Measurements from ENCODE around the gene NR0B2. TPM values are rescaled to one million over a fixed set of nuclear protein-coding genes. Genes with fewer than 3 reads are reported as not detected.
"Not testable (repeated sequence)": the region's sequence is repeated elsewhere in the genome, so short reads cannot be mapped to it uniquely, and the experiment has no call there.

NR0B2 gene, protein sequence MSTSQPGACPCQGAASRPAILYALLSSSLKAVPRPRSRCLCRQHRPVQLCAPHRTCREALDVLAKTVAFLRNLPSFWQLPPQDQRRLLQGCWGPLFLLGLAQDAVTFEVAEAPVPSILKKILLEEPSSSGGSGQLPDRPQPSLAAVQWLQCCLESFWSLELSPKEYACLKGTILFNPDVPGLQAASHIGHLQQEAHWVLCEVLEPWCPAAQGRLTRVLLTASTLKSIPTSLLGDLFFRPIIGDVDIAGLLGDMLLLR
- not detected for polyA plus RNA-seq

DNA sequence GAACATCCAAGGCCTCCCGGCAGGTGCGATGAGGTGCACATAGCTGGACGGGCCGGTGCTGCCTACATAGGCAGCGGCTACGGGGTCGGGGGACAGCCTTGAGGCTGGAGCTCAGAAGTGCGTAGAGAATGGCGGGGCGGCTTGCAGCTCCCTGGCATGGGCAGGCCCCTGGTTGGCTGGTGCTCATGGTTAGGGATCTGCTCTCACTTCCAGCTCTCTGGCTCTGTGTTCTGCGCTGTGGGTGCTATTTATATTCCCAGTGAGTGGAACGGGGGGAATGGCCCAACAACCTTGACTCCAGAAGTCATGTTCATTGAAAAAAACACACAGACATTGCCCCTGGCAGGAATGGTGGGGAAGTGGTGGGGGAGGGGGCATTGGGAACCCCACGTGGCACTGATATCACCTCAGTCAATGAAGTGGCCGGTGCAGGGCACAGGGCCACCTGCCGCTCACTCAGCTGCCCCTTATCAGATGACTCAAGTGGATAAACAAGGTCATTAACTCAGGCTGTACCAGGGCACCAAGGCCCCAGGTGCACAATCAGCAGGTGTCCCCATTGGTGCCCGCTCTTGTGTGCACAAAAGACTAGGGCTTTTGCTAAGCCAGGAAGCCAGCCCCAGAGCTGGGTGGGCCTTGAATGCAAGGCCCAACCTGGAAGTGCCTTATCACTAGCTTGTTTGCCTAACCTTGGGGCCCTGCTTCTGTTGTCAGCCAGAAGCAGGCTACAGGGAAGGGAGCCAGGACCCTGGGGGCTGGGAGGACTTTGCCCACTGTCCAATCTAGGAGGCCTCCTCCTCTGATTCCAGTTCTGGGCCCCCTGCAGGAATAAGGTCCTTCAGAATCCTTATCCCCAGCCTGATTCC is at the start of gene NR0B2:
Gene NR0B2, minus strand, starts transcription at position 222 of the 866 bp plus-strand sequence. Its CDS starts 35 bp downstream, at position 187.
- Mint-ChIP-seq H3K27me3 (no peaks in the 10 kb centered on the region), H3K4me1 (no peaks in the 10 kb centered on the region), H3K36me3 (no peaks in the 10 kb centered on the region), H3K4me3 (no peak within 1 kb of the TSS), H3K27ac (no peak within 1 kb of the TSS), H3K9me3 (no peaks in the 10 kb centered on the region)

DNA sequence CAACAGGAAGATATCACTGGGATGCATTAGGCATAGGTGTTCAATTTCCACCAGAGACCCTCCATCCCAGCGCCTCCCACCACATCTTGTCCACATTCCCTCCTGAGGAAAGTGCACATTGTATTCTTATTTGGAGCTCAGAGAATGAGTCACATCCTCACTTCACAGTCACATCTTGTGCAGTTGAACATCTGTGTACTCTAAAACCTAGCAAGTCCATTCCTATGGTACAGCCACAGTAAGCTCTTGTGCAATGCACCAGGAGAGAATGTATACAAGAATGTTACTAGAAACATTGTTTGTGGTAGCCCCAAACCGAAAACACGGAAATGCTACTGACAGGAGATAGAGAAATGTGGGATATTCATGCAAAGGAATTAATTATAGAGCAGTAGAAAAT is 48.1 kb upstream of the NR0B2 start:
- H3K36me3 Mint-ChIP-seq = peaks cover 3% of the 10 kb centered on the region
- peak overlapping the region in 1 of 4 donors; percentile 94 for H3K4me3 Mint-ChIP-seq
- peak overlapping the region in 1 of 3 donors; percentile 21 for H3K27ac Mint-ChIP-seq

DNA sequence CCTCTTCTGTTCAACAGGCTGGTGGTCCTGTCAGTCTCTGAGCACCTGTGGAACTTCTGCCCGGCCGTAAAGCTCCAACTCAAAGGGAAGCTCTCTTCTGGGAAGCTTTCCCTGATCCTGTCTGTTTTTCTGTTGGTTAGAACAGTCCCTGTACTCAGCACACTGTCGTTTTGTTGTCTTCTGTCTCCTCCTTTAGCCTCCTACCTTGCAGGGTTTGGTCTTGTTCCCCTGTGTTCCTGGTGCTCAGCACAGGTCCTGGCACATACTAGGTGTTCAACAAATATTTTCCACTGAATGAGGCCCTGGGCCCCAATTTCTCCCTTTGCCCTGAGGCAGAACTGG is 46.8 kb upstream of the NR0B2 start:
- peak overlapping the region; percentile 78 to 94 (median 90) for H3K4me3 Mint-ChIP-seq
- H3K4me1 Mint-ChIP-seq = peaks cover 2 to 15% (median 4%) of the 10 kb centered on the region in 3 donors
- H3K27ac Mint-ChIP-seq = peak overlapping the region; percentile 21 to 91 (median 76)
- H3K9me3 Mint-ChIP-seq = peaks cover 0 to 6% (median 2%) of the 10 kb centered on the region in 3 donors
- peaks cover 12% of the 10 kb centered on the region for H3K27me3 Mint-ChIP-seq
- H3K36me3 Mint-ChIP-seq = peaks cover 8% of the 10 kb centered on the region

More for the DNA sequence above, 48.1 kb upstream of the NR0B2 start:
- Mint-ChIP-seq H3K27me3 (peaks cover 13% of the 10 kb centered on the region), H3K4me1 (peaks cover 2 to 15% (median 4%) of the 10 kb centered on the region in 3 donors), H3K9me3 (no peaks in the 10 kb centered on the region)

DNA sequence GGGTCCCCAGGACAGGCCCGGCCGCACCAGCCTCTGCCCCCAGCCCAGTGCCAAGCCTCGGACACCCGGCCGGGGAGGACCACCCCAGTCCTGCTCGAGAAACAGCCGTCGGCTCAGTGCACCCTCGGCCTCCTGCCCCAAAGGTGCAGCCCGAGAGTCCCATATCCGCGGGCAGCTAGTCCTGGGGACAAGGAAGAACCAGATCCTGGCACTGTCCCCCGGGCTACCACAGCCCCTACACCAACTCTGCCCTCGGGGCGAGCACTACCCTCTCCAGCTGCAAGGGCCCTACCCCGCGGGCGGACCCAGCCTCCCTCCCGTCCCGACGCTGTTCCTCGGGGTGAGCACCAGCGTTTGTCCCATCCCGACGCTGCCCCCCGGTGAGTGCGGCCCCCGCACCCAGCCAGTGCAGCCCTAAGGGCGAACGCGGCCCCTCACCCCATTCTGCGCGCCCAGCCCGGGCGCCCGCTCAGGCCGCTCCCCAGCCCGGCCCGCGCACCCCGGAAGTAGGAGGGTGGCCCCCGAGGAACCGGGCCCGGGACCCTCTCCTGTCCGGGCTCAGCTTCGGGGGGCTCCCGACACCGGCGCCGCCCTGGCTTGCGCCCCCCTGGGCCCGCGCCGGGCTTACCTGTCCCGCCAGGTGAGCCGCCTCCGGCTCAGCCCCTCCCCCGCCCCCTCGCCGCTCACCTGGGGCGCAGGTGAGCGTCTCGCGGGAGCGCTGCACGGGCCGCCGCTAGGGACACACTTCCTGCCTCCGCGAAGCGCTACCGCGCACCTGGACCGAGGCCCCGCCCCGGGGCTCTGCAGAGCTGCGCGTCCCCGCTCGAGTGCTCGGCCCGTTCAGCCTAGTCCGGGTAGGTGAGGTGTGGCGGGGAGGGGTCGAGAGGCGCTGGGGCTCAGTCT is 46.2 kb upstream of the NR0B2 start, which contains the start of gene KDF1:
Gene KDF1, minus strand, starts transcription at position 747 of the 903 bp plus-strand sequence. CDS start 8,088 bp downstream, outside the sequence.
- peaks cover 11% of the 10 kb centered on the region for H3K27me3 Mint-ChIP-seq
- peaks cover 7% of the 10 kb centered on the region for H3K36me3 Mint-ChIP-seq
- peaks cover 2 to 15% (median 4%) of the 10 kb centered on the region in 3 donors for H3K4me1 Mint-ChIP-seq
- peaks cover 0 to 6% (median 2%) of the 10 kb centered on the region in 3 donors for H3K9me3 Mint-ChIP-seq
- H3K4me3 Mint-ChIP-seq = peak within 1 kb of the TSS; percentile 78 to 94 (median 90)
- H3K27ac Mint-ChIP-seq = peak within 1 kb of the TSS; percentile 21 to 91 (median 76)

DNA sequence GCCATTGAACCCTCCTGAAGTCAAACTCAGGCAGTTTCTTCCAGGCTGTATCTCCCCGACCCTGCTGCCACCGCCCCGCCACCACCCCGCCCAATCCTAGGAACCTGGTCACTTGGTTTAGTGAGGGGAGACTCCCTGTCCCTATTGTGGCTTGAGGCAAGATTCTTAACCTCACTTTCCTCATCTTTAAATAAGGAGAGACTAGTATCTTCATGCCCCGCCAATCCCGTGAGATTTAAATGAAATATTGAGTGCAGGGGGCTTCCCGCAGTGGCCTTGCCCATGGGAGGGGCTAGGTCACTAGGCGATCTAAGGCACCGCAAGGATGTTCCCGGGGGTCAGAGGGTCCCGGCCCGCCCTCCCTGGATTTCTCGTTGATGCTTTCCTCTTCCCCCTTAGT is 45.5 kb upstream of the NR0B2 start:
- Mint-ChIP-seq H3K27ac (no peak overlapping the region), H3K27me3 (peaks cover 10% of the 10 kb centered on the region), H3K4me1 (peaks cover 2 to 15% (median 4%) of the 10 kb centered on the region in 3 donors), H3K4me3 (peak overlapping the region; percentile 28 to 85 (median 66)), H3K9me3 (peaks cover 0 to 6% (median 2%) of the 10 kb centered on the region in 3 donors), H3K36me3 (peaks cover 4% of the 10 kb centered on the region)

DNA sequence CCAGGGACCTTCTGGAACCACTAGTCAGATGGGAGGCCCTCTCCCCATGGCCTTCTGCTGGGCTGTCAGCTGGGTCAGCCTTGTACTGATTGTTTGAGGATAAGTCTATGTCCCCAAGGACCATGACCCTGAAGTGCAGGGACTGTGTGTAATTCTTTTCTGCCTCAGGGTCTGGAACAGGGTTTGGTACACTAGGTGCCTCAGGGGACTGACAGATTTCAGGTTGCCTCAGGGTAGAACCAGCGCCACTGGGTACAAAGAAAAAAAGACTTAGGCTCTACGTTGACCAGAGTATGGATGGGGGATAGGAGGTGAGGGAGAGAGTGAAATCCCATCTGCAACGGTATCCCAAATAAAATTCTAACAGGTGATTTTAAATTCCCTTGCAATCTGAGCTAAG is 43.5 kb upstream of the NR0B2 start:
- H3K36me3 Mint-ChIP-seq = peaks cover 8% of the 10 kb centered on the region
- no peak overlapping the region for H3K27ac Mint-ChIP-seq
- H3K4me1 Mint-ChIP-seq = peaks cover 2 to 15% (median 4%) of the 10 kb centered on the region in 3 donors
- H3K27me3 Mint-ChIP-seq = peaks cover 6% of the 10 kb centered on the region
- H3K4me3 Mint-ChIP-seq = peak overlapping the region in 1 of 4 donors; percentile 60
- peaks cover 0 to 6% (median 2%) of the 10 kb centered on the region in 3 donors for H3K9me3 Mint-ChIP-seq

DNA sequence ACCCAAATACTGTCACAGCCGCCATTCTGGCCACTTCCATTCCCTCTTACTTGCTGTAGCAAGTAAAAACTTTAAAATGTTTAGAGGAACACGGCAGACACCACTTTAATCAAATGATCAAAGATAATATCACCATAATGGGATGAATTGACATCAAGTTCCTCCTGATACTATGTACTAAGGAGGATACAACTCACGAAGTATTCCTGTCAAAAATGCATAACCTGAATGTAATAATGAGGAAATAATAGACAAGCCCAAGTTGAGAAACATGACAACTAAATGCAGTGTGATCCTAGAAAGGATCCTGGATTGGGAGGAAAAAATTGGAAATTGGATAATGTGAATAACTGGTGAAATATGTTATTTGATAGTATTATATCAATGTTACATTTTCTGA is 42.5 kb upstream of the NR0B2 start:
- Mint-ChIP-seq H3K9me3 (peaks cover 0 to 6% (median 2%) of the 10 kb centered on the region in 3 donors), H3K27me3 (peaks cover 5% of the 10 kb centered on the region), H3K27ac (no peak overlapping the region), H3K36me3 (peaks cover 8% of the 10 kb centered on the region), H3K4me1 (peaks cover 2 to 15% (median 4%) of the 10 kb centered on the region in 3 donors), H3K4me3 (no peak overlapping the region)

DNA sequence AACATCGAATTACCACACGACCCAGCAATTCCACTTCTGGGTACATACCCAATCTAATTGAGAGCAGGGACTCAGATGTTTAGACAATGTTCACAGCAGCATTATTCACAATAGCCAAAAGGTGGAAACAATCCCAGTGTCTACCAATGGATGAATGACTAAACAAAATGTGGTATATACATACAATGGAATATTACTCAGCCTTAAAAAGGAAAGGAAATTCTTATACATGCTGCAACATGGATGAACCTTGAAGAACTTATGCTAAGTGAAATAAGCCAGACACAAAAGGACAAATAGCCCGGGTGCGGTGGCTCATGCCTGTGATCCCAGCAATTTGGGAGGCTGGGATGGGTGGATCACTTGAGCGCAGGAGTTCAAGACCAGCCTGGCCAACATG is 39.6 kb upstream of the NR0B2 start:
- H3K4me3 Mint-ChIP-seq = no peak overlapping the region
- peaks cover 8% of the 10 kb centered on the region for H3K36me3 Mint-ChIP-seq
- H3K27me3 Mint-ChIP-seq = no peaks in the 10 kb centered on the region
- H3K9me3 Mint-ChIP-seq = peaks cover 0 to 6% (median 2%) of the 10 kb centered on the region in 3 donors
- peaks cover 0 to 2% (median 0%) of the 10 kb centered on the region in 3 donors for H3K4me1 Mint-ChIP-seq
- no peak overlapping the region for H3K27ac Mint-ChIP-seq

DNA sequence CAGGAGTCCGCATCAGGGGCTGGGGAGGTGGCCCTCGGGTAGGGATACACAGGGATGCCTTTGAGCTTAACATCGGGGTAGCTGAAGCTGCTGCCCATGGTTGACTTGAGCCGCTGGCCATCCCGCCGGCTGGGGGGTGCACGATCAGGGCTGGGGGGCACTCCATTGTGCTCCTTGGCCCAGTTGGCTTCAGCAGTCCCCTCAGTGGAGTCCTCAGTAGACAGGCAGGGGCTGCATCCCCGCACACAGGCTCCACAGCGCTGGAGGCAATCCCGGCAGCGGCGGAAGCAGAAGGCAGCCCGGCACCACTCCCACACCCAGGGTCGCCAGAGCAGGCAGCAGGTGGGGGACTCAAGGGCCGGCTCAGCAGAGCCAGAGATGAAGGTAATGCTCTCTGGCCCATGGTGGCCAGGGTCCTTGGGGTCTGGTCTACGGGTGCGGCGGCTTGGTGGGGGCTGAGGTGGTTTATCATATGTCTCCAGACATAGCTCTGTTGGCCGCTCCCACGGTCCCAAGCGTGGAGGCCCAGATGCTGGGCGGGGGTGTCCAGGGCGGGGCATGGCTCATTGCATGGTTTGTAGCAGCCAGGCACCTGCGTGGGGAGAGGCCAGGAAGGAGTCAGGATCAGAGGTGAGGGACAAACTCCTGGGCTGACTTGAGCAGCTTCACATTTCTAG is 38.2 kb upstream of the NR0B2 start:
- no peaks in the 10 kb centered on the region for H3K27me3 Mint-ChIP-seq
- H3K4me1 Mint-ChIP-seq = peaks cover 0 to 2% (median 0%) of the 10 kb centered on the region in 3 donors
- no peak overlapping the region for H3K4me3 Mint-ChIP-seq
- peaks cover 8% of the 10 kb centered on the region for H3K36me3 Mint-ChIP-seq
- H3K27ac Mint-ChIP-seq = no peak overlapping the region
- H3K9me3 Mint-ChIP-seq = peaks cover 0 to 6% (median 2%) of the 10 kb centered on the region in 3 donors

DNA sequence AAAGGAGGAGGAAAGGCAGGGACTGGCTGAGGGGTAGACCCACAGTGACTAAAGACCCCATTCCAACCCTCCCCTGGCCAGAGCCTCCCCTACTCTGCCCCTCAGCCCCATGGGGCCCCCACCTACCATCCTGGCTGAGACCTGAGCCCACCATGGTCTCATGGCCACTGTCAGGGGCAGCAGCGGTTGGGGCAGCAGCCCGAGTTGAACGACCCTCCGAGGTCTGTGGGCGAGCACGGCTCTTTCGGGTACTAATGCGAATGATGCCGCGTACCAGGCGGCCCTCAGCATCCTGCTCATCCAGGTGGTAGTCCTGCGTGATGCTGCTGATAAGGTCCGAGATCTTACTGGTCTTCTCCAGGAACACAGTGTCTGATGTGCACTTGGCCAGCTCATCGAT is 37.4 kb upstream of the NR0B2 start:
- Mint-ChIP-seq H3K9me3 (peaks cover 0 to 2% (median 0%) of the 10 kb centered on the region in 3 donors), H3K36me3 (peaks cover 7% of the 10 kb centered on the region), H3K27me3 (no peaks in the 10 kb centered on the region), H3K4me3 (no peak overlapping the region), H3K4me1 (peaks cover 0 to 2% (median 0%) of the 10 kb centered on the region in 3 donors), H3K27ac (no peak overlapping the region)

DNA sequence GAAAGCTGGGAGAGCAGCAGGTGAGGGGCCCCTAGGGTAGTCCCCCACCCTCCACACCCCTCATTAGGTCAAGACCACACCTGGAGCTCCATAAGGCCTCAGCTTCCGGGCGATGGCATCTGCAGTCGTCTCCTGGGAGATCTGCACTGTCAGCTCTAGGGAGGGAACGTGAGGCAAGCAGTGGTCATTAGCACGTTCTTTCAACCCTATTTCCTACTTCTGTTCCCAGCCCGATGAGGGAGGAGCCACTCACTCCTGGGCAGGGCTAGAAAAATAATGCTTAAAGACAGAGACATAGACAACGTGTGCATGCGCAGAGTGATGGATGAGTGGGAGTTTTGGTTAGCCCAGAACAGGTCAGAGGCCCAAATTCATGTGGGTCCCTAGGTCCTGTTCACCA is 36.8 kb upstream of the NR0B2 start:
- peaks cover 0 to 2% (median 0%) of the 10 kb centered on the region in 3 donors for H3K4me1 Mint-ChIP-seq
- no peak overlapping the region for H3K27ac Mint-ChIP-seq
- H3K36me3 Mint-ChIP-seq = peaks cover 5% of the 10 kb centered on the region
- no peaks in the 10 kb centered on the region for H3K9me3 Mint-ChIP-seq
- no peaks in the 10 kb centered on the region for H3K27me3 Mint-ChIP-seq
- peak overlapping the region in 2 of 4 donors; percentile 18 to 76 for H3K4me3 Mint-ChIP-seq

DNA sequence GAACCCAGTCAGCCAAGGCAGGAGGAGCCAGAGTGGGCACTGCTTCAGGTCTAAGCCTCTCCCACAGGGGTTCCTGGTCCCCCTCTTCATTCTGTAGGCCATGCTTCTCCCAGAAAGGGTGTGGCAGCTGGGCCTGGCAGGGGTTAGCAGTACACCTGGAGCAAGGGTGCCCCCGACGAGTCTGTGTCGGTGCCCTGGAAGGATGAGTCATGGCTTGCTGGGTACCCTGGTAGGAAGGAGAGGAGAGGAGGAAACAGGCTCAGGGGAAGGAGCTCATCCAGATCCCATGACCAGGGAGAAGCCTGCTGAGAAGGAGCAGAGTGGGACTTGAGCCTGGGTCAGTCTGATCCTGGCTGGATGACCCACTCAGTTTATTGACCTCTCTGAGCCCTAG is 36.1 kb upstream of the NR0B2 start:
- H3K36me3 Mint-ChIP-seq = peaks cover 5% of the 10 kb centered on the region
- H3K4me3 Mint-ChIP-seq = no peak overlapping the region
- peaks cover 0 to 2% (median 0%) of the 10 kb centered on the region in 3 donors for H3K4me1 Mint-ChIP-seq
- H3K27ac Mint-ChIP-seq = no peak overlapping the region
- H3K27me3 Mint-ChIP-seq = no peaks in the 10 kb centered on the region
- H3K9me3 Mint-ChIP-seq = no peaks in the 10 kb centered on the region

DNA sequence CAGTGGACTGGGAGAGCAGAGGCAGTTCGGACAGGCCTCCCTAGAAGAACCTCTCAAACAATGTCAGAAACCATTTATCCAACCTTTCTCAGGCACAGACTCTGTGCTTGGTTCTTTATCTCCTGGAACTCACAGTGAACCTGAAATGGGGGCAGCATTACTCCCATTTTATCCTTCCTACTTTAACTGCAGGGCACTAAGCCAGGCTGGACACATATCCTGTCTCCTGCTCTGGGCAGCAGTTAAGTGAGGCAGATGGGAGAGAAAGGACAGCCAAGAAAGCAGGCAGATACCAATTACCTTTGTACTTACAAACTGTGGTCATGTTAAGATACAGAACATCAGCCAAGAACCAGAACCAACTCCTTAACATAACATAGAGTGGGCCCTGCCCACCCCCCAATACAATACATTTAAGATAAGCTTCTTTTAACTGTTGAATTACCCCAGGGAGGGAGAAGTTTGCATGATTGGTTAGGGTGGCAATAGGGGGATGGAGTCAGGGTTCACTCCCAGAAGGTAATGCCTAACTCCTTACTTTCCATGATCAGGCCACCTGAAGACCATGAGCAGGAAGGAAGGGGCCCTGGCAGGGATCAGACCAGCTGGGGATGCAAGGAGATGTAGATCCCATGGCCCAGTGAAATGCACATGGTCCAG is 35.6 kb upstream of the NR0B2 start:
- no peaks in the 10 kb centered on the region for H3K9me3 Mint-ChIP-seq

DNA sequence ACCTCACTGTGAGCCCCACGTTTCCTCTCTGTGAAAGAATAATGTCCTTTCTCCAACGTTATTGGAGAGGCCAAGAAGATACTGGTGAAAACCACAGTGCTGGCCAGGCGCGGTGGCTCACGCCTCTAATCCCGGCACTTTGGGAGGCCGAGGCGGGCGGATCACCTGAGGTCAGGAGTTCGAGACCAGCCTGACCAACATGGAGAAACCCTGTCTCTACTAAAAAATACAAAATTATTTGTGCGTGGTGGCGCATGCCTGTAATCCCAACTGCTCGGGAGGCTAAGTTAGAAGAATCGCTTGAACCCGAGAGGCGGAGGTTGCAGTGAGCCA is 34.9 kb upstream of the NR0B2 start:
- H3K36me3 Mint-ChIP-seq, H3K27me3 Mint-ChIP-seq, H3K9me3 Mint-ChIP-seq, H3K27ac Mint-ChIP-seq, H3K4me3 Mint-ChIP-seq, H3K4me1 Mint-ChIP-seq: not testable (repeated sequence)

More for the DNA sequence above, 35.6 kb upstream of the NR0B2 start:
- H3K27me3 Mint-ChIP-seq = no peaks in the 10 kb centered on the region
- H3K36me3 Mint-ChIP-seq = peaks cover 5% of the 10 kb centered on the region
- no peak overlapping the region for H3K4me3 Mint-ChIP-seq
- no peak overlapping the region for H3K27ac Mint-ChIP-seq
- H3K4me1 Mint-ChIP-seq = peaks cover 0 to 2% (median 0%) of the 10 kb centered on the region in 3 donors
